Ascending aorta (tissue), 2 donors: ENCODE data around the gene EEF2. TPM values are rescaled to one million over a fixed set of nuclear protein-coding genes. Genes with fewer than 3 reads are reported as not detected.

Source experiments
- DNase-seq, 2 donors: peaks; one replicate each; pipeline ENCODE4 v3.0.0-alpha.2; 2019; ENCODE audit warnings: low spot score in 2 of 2
- H3K27ac ChIP-seq, 2 donors: fragments of 200-600 bp; sonication (generic); one replicate each; pipeline ENCODE4 v1.5.1; 2016 to 2017; ENCODE audit warnings: mild to moderate bottlenecking in 1 of 2
- H3K27me3 ChIP-seq: fragments of 200-600 bp; sonication (generic); one replicate; pipeline ENCODE4 v1.5.1; 2017
- H3K36me3 ChIP-seq, 2 donors: fragments of 200-600 bp; sonication (generic); one replicate each; pipeline ENCODE4 v1.5.1; 2016
- H3K4me1 ChIP-seq, 2 donors: fragments of 200-600 bp; sonication (generic); one replicate each; pipeline ENCODE4 v1.5.1; 2016 to 2017; ENCODE audit warnings: mild to moderate bottlenecking in 1 of 2
- H3K4me3 ChIP-seq, 2 donors: fragments of 200-600 bp; sonication (generic); one replicate each; pipeline ENCODE4 v1.5.1; 2016 to 2017; ENCODE audit warnings: mild to moderate bottlenecking in 1 of 2
- H3K9me3 ChIP-seq, 2 donors: fragments of 200-600 bp; sonication (generic); one replicate each; pipeline ENCODE4 v1.5.1; 2016
- intact Hi-C: fragments of 100-400 bp; cut with DNase I; formaldehyde crosslinking; loops from one replicate; pipeline ENCODE4 v1.15.1; 2023
- total RNA-seq: library from RNA; depleted of rRNA; stranded (reverse); fragments of >200 nt; gene quantifications from one replicate; pipeline ENCODE4 v1.1.0, GENCODE V29; 2016
- TF ChIP-seq, protein P1 (sequence below), 3 experiments: fragments of 200-600 bp in 2 of 3; fragments of 450-650 bp in 1 of 3; sonication (generic) in 2 of 3; IDR thresholded peaks; one replicate each; pipeline ENCODE4 v1.5.1; 2016 to 2019; ENCODE audit warnings: antibody characterized with exemption in 3 of 3, mild to moderate bottlenecking in 1 of 3, moderate library complexity in 1 of 3

Gene EEF2
- total RNA-seq, 1 donor from 2014 or later = 1,544 TPM

DNA sequence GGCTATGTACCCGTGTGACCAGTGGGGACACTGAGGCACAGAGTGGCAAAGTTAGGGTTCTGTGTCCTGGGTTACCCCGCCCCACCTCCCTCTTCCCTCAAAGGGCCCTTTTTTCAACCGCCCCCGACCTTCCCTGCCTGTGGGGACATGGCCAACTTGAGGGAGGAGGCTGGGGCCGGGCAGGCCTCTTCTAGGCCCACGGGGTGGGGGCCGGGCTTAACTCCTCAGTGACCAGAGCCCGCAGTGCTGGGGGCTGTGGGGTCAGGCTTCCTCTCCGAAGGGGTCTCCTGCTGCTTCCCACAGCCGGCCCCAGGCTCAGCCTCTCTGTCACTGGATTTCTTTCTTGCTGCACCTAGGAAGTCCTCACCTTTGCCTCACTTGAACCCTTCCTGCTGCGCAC is 46.2 kb upstream of the EEF2 start:
- intact Hi-C loops = no loop called here
- Histone ChIP-seq H3K4me3 (no peak overlapping the region), H3K27me3 (no peaks in the 10 kb centered on the region), H3K36me3 (peaks cover 45 to 65% of the 10 kb centered on the region in 2 donors), H3K9me3 (no peaks in the 10 kb centered on the region), H3K27ac (no peak overlapping the region), H3K4me1 (no peaks in the 10 kb centered on the region)
- DNase-seq = no peak
- TF ChIP-seq, protein P1, sequence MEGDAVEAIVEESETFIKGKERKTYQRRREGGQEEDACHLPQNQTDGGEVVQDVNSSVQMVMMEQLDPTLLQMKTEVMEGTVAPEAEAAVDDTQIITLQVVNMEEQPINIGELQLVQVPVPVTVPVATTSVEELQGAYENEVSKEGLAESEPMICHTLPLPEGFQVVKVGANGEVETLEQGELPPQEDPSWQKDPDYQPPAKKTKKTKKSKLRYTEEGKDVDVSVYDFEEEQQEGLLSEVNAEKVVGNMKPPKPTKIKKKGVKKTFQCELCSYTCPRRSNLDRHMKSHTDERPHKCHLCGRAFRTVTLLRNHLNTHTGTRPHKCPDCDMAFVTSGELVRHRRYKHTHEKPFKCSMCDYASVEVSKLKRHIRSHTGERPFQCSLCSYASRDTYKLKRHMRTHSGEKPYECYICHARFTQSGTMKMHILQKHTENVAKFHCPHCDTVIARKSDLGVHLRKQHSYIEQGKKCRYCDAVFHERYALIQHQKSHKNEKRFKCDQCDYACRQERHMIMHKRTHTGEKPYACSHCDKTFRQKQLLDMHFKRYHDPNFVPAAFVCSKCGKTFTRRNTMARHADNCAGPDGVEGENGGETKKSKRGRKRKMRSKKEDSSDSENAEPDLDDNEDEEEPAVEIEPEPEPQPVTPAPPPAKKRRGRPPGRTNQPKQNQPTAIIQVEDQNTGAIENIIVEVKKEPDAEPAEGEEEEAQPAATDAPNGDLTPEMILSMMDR (IDR thresholded peaks at IDR 0.05) = no peak

DNA sequence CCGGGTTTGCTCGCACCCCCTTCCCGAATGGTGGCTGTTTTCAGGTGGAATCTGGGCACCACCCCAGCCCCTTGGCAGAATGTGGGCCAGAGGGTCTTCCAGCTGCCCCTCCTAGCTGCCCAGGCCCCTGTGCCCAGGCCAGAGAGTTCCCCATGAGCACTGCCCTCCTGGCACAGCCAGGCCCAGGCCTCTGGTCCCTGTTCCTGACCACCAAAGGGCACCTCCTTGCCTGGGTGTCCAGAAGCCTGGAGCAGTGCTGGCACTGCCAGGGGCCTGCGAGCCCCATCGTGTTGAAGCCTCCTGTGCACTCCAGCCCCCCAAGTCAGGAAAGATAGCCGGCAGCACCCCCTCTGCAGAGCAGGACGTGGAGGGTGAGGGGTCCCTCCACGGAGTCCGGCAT is 45.7 kb upstream of the EEF2 start:
- intact Hi-C loops = no loop called here
- H3K27me3 ChIP-seq = no peaks in the 10 kb centered on the region
- H3K36me3 ChIP-seq = peaks cover 44 to 63% of the 10 kb centered on the region in 2 donors
- no peaks in the 10 kb centered on the region for H3K9me3 ChIP-seq
- H3K4me3 ChIP-seq = no peak overlapping the region
- DNase-seq = no peak
- no peak overlapping the region for H3K27ac ChIP-seq
- H3K4me1 ChIP-seq = no peaks in the 10 kb centered on the region
- TF ChIP-seq, protein P1 (IDR thresholded peaks at IDR 0.05) = no peak

DNA sequence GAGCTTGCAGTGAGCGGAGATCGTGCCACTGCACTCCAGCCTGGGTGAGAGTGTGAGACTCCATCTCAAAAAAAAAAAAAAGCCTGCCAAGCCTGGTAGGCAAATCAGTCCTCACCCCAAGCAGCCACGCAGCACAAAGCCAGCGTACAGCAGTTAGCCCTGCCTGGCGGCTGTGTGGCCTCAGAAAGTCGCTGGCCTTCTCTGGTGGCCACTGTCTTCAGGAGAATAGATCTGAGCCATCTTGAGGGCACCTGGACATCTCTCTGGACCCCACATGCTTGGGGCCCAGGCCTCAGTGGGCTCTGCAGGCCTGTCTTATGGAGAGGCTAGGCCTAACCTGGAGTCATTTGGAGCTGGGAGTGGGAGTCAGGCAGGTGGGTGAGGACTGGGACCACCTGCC is 45.3 kb upstream of the EEF2 start:
- TF ChIP-seq, protein P1 (IDR thresholded peaks at IDR 0.05) = no peak

DNA sequence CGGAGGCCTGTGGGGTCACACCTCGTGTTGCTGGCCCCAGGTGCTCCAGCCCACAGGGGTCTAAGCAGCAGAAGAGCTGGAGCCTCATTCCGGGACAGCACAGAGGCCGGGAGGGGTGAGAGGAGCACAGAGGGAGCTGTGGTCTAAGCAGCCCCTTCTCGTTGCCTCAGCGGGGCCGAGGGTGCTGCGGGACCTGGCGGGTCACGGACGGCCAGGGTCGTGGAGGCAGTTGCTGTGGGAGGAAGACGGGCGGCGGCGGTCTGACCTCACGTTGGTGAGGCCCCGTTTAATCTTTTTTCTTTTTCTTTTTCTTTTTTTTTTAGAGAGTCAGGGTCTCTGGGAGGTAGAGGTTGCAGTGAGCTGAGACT is 44.0 kb upstream of the EEF2 start:
- no peak for DNase-seq
- TF ChIP-seq, protein P1 (IDR thresholded peaks at IDR 0.05) = no peak
- Histone ChIP-seq H3K27me3 (no peaks in the 10 kb centered on the region), H3K9me3 (no peaks in the 10 kb centered on the region), H3K4me3 (no peak overlapping the region), H3K27ac (no peak overlapping the region), H3K36me3 (peaks cover 50 to 57% of the 10 kb centered on the region in 2 donors), H3K4me1 (no peaks in the 10 kb centered on the region)
- intact Hi-C loops = no loop called here

More for the DNA sequence above, 45.3 kb upstream of the EEF2 start:
- no peak for DNase-seq
- no peak overlapping the region for H3K27ac ChIP-seq
- H3K36me3 ChIP-seq = peaks cover 44 to 60% of the 10 kb centered on the region in 2 donors
- no peaks in the 10 kb centered on the region for H3K9me3 ChIP-seq
- no peaks in the 10 kb centered on the region for H3K4me1 ChIP-seq
- no peaks in the 10 kb centered on the region for H3K27me3 ChIP-seq
- intact Hi-C loops = no loop called here
- H3K4me3 ChIP-seq = no peak overlapping the region

DNA sequence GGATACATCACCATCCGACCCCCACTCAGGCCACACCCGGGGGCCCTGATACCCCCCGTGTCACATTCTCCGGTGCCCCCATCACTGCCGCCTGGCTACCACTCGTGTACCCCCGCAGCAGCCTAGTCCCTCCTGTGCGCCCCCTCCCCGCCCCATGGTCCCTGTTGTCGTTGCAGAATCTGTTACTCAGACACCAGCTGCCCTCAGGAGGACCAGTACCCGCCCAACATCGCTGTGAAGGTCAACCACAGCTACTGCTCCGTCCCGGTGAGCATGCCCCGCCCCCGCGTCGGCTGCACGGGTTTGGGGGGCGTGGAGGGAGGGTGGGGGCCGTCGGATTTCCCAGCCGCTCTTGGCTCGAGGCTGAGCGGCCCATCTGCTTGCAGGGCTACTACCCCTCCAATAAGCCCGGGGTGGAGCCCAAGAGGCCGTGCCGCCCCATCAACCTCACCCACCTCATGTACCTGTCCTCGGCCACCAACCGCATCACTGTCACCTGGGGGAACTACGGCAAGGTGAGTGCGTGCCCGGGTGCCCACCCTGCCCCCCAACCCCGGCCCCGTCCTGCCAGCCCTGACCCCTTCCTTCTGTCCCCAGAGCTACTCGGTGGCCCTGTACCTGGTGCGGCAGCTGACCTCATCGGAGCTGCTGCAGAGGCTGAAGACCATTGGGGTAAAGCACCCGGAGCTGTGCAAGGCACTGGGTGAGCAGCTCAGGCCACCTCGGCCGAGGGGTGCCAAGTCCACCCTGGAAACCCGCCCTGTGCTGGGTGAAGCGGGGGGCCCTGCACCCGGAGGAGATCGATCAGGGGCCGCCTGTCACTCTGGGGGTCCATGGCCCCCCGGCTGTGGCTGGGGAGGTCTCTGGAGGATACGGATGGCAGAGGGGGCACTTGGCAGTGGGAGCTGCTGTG is 43.3 kb upstream of the EEF2 start:
- intact Hi-C loops = no loop called here
- Histone ChIP-seq H3K36me3 (peaks cover 49 to 57% of the 10 kb centered on the region in 2 donors), H3K27ac (no peak overlapping the region), H3K4me1 (no peaks in the 10 kb centered on the region), H3K27me3 (no peaks in the 10 kb centered on the region), H3K9me3 (no peaks in the 10 kb centered on the region), H3K4me3 (no peak overlapping the region)
- TF ChIP-seq, protein P1 (IDR thresholded peaks at IDR 0.05) = no peak
- no peak for DNase-seq
